Amniotic stem cell (primary cell): Measurements from ENCODE around the gene MTG2.
A peak's percentile ranks its signal among the peaks of the same experiment; 100 is the strongest.

Source experiments
- DNase-seq: peaks from one replicate; lab custom pipeline; 2025; lab: John Stamatoyannopoulos, UW

The MTG2 gene

DNA sequence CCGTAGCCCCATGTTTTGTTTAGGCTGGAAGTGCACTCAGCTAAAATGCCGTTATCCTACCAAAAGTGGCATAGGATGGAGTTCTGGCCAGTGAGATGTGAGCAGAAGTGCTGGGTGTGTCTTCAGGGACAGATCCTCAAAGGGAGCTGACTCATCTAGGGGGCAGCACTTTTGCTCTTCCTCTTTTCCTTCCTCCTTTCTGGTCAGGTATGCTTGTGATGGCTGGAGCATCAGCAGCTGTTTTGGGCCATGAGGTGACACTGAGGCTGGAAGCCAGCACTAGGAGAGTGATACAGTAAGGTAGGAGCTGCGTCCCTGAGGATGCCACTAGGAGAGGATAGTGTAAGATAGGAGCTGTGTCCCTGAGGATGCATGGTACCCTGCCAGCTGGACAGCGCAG, 50.9 kb downstream of the MTG2 start:
- DNase-seq: no peak

DNA sequence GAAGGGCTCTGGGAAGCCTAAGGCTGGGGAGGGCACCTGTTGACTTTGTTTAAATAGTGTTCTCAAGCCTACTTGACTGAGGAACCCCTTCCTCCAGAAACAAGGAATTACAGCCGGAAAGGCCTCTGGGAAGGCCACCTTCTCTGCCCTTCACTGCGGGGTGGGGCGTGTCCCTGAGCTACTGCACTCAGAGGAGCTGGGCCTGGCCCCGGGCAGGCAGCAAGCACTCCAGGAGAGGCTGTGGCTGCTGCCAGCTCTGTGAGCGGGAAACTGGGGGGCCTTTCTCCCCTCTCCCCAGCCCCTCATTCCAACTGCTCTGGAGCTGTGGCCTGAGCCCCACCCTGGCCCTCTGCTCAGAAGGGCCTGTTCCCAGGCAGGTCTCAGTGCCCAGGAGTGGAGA, 51.5 kb downstream of the MTG2 start:
- no peak for DNase-seq

DNA sequence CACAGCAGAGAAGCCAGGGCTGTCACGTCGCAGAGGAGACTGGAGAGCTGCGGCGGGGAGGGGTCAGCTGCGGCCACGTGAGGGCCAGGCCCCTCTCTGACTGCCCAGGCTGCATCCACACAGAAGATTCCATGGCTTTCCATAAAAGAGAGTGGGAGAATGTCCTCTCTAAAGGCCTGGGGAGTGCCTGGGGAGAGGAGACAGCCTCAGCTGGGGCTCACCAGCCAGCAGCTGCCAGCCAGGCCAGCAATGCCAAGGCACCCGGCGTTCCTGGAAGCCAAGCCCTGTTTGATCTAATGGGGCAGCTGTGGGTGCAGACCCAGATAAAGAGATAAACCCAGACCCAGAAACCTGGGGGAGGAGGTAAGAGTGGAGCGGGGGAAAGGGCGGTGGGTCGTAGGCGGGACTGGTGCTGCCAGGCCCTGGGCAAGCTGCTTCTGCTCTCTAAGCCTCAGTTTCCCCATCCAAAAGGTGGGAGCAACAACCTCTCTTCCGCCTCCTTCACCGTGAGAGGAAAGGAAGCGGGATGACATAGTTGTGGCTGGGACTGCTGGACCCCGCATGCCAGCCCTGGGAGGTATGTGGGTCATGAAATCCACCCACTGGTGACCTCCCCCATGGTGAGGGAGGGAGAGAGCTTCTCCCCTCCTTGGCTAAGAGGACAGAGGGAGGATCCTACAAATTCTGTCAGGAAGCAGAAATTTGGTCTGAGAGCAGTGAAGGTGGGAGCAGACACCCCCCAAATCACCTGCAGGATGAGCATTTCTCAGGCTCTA, 52.4 kb downstream of the MTG2 start:
- no peak for DNase-seq

DNA sequence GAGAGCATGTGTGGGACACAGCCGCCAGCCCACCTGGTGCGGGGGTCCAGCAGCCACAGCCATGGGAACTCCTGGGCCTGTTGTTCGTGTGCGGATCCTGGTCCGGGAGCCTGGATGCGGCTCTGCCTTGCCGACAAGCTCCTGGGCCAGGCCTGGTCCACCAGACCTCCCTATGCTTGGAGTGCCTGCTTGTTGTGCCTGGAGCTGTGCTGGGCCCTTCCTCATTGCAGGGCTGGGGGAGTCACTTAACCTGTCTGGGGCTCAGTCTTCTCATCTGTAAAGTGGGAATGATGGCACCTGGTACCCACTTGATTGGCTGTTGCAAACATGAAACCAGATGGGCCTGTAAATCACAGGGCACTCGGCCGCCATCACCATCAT, 52.9 kb downstream of the MTG2 start:
- DNase-seq: no peak

DNA sequence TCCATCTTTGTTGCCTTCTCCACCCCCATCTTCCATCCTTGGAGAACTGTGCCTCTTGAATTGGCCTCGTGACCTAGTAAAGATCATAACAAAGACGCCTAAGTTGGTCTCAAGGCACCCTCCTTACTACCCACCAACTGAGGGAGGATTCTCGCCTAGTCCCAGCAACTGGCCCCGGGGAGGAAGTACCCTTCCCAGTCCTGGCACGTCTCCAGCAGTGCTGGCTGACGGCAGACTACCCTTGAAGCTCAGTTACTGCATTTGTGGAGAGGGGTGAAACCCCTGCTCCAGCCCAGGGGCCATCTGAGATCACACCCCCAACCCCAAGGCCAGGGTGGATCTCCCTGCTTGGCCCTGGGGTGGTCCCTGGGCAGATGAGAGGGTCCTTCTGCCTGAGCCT, 53.4 kb downstream of the MTG2 start:
- no peak for DNase-seq

DNA sequence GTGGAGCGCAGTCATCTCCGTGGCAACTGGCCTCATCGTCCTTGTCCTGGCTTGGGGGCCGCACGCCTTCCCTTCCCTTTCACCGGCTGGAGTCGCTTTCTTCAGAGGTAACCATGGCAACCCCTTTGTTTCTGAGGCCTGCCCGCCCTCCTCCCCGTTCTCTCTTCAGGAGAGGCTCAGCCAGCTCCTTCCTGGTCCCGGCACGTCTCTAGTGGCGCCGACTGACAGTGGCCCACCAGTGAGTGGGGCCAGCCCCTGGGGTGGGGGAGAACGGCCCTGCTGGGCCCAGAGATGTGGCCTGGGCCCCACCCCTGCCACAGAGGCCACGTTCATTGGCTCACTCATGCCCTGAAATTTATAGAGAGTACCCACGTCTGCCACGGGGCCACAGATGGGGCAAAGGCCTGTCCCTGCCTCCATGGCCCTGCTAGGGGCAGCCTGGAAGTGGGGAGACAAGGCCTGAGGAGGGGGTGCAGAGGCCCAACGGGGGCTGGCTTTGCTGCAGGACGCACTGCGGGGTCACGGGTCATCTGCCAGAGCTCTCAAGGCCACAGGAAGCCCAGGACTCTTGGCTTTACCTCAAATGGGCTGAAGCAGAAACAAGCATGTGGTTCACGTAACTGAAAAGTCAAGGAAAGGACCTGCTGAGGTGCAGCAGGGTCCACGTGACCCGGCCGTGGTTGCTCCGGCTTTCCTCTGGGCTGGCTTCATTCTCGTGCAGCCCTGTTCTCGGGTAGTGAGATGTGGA, 54.1 kb downstream of the MTG2 start:
- DNase-seq: no peak

DNA sequence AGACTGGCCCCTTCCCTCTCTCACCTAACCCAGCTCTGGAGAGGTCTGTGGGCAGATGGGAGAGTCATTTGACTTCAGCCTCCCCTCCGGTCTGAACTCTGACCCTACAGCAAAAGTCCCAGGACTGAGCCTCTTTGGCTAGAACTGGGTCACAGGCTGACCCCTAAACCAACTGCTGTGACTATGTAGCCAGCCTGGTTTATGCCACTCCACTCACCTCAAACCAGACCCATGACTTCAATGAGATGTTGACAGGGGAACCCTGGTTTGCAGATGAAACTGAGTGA, 54.6 kb downstream of the MTG2 start:
- DNase-seq: no peak

DNA sequence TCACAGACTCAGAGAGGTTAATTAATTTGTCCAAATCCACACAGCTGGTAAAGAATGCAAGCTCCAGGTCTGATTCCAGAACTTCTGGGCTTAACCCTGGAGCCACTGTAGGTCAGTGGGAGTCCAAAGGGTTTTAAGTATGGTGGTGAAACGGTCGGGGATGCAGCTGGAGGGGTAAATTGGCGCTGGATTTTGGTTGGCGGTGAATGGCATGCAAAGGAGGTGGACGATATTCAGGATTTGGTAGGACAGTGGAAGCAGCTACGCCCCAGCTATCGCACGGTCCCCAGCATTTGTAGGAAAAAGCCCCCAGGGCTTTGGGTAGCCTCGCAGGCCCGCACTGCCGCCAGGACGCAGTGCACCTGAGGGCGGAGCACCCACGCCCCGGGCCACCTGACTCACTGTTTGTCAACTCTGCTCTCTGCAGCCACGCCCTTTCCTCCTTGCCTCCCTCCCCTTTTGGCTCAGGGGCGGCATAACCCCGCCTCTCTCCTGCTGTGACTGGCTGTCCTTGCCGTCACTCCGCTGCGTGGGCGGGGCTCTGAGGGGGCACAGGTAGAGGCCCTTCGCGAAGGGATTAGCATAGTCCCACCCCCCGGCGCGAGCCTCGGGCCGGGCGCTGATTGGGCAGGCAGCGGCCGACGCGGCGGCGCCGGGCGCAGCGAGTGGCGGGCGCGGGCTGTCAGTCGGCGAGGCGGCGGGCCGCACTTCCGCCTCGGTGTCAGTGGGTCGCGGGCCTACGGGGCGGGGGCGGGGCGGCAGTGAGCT, 55.2 kb downstream of the MTG2 start, which contains the start of gene OSBPL2:
Gene OSBPL2 (plus strand): TSS at position 721 of the 768 bp plus-strand sequence. CDS start 17,664 bp downstream, outside the sequence.
- peak; percentile 91 for DNase-seq

DNA sequence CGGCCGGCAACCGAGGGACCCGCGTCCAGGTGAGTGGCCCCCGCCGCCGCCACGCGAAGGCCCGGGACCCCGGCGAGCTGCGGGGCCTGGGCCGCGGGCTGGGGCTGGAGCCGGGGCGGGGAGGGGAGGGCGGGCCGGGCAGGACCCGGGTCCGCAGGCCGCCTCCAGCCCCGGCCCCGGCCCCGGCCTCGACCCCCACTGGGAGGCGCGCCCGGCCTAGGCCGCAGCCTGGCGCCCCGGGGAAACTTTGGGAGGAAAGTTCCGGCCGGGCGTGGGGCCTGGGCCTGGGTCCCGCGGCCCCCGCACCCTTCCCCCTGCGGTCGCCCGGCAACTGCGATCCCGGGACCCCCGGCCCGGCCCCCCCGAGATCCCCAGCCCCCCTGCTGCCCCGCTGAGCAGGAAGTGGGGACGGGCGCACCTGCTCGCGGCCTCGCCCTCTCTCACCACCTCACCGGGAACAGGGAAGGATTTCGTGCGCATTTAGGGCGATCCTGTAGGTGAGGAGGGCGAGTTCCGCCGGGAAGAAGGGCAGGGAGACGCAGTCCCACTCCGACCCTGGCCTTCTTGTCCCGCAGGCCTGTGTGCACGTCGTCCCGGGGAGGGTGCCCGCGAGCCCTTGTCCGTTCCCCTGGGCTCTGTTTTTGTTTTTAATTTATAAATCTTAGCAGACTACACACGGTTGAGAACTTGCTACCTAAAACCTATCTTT, 55.9 kb downstream of the MTG2 start:
- DNase-seq: no peak

DNA sequence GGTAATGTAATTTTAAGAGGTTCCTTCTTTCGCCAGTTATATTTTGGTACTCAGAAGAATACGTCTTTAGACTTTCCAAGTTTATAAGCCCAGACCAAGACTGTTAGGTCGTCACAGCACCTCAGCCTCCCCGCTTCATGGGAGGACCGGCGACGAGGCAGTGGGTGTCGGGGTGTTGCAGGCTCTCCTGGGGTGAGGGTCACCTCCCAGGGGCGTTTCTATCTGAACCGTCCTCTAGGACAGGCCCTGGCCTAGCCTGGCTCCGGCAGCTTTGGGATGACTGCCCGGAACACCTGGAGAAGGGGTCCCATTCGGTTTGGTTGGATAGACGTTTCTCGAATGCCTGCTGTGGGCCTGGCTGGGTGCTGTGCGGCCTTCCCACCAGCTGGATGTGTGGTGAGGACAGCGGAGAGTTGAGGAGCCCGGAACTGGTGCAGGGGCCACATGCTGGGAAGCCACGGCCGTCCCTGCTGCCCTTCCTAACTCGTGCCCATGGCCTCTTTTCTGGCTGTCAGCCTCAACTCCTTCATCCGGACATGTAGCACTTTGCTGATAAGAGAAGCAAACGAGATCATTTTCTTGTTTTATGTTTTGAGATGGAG, 56.6 kb downstream of the MTG2 start:
- no peak for DNase-seq

DNA sequence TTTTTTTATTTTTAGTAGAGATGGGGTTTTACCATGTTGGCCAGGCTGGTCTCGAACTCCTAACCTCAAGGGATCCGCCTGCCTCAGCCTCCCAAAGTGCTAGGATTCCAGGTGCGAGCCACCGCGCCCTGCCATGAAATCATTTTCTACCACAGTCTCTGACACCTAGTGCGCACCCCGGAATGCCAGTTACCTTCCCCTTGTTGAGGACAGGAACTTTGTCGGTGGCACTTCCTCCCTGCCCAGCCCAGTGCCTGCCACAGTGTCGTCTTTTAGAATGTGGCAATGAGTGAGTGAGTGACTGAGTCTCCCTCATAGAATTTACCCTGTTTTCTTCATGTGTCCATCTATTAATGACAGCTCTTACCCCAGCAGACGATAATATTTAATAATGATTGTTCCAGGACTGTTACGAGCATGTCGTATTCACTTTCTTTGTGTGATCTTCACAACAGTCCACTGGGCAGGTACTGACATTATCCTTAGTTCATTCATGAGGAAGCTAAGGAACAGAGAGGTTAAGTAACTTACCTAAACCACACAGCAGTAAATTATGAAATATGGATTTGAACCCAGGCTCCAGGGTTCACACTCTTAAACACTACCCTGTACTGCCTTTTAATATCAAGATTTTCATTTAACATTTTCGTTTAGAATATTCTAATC, 57.3 kb downstream of the MTG2 start:
- DNase-seq: no peak

DNA sequence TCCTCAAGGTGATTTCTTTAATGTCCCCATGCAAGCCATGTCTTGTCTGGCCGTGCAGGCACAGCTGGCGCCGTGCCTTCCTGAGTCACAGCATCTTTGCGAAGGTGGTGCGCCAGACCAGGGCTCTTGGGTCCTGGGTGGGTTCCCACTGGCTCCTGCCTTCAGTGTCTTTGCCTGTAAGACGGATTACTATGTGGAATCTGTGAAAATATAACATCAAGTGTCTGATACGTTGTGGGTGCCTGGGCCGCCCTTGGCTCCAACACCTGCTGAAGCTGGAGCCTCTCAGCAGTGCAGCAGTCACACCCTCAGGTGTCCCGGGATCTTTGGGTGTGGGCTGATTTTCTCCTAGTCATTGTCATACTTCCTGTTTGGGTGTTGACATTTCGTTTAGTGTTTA, 58.7 kb downstream of the MTG2 start:
- DNase-seq: no peak

DNA sequence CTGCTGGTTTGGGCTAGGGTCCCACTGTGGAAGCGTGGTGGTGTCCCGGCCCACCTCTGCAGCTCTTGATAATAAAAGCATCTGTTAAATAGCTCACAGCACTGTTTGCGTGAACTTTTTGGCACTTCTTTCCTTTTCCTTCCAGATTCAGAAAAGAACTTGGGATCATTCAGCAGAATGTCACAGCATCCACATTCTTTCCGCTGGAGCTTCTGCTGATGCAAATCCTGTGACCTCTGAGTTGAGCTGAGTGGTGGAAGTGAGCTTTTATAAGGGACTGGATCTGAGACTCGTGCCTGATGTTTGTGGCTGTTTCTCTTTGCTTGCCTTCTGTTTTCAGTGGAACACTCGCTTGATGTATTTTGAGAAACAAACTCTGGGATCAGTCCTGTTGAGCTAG, 59.3 kb downstream of the MTG2 start:
- no peak for DNase-seq

DNA sequence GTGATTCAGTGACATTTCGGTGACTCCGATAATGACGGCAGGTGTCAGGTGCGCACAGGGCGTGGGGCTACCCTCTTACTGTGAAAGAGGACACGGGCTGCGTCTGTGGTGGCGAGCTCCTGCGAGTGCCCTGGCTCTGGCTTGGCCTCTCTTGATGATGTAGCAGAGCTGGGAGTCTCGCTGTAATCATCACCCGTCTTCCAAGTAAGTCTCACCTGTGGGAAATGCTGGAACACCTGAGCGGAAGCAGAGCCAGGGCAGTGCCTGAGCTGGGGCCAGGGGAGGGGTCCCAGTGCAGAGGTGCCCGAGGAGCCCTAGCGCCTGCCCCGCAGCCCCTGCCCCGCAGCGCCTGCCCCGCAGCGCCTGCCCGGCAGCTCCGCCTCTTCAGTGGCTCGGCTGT, 60.3 kb downstream of the MTG2 start:
- DNase-seq: no peak

DNA sequence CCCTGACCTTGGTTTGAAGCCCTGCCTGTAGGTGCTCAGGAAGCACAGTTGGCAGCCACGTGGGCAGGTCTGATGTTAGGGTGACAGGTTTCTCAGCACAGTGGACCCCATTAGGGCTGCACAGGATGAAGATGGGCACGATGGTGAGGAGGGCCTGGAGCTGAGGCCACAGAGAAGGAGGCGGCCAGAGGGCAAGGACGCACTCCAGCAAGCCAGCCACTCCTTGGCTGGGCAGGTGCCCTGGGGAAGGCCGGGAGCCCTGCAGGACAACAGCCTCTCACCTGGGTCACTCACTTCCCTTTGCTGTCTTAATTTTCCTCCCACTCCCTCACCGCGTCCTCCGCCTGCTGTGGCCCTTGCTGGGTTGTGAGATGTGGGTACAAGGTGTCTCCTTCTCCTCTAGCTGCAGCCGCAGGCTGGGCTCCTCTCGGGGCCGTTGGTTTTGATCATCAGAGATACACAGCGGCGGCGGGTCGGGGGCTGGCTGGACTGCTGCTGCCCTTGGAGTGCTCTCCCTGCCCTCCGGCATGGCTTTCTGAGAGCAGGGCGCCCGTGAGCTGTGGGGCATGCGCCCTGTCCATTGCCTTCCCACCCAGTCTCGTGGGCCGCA, 61.2 kb downstream of the MTG2 start:
- DNase-seq: no peak

DNA sequence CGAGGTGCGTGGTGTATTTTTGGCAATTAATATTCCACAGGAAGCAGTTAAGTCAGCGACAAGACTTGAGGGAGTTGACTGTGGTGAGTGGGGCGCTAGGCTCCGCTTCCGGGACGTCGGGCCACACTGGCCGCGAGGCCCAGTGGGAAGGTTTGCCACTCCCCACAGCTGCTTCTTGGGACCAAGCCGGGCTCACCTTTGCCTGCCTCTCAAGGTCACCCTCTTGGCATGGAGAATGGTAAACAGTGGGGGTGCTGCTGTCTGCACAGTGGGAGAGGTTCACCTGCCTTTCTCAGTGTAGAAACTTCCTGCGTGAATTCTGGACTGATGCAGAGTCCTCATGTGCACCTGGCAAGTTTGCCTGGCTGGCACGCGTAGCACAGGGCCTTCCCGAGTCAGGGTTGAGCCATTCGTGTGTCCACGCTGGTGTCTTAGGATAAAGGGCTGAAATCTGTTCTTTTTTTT, 61.8 kb downstream of the MTG2 start:
- DNase-seq: no peak

DNA sequence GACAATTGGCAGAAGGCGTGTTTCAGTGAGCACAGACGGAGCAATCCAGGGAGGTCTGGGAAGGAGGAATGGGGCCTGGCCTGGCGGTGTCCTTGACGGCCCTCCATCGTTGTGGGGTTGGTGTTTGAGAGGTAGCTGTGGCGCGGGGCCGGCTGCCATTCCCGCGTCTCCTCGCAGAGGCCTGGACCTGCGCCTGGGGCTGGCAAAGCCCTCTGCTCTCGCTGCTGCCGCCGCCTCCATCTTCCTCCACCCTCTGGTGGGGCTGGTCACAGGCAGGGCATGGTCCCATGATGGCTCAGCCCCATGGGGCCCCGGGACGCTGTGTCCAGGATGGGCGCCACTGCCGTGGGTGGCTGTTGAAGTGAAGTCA, 63.1 kb downstream of the MTG2 start:
- DNase-seq: no peak

DNA sequence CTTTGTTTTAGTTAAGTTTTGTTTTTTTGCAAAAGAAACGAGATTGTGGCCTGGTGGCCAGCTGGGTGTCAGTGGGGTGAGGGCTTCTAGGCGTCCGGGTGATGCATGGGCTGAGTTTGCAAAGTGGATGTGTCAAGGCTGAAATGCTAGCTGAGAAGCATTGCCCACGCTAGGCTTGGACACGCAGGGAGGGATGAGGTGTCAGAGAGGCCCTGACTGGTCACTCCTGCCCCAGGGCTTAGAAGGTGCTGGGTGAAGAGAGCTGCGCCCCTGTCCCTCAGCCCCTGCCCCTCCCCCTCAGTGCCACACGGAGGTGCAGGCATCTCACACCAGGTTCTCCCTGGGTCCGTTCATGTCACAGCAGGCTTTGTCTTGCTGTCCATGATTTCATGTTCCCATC, 63.6 kb downstream of the MTG2 start:
- no peak for DNase-seq

DNA sequence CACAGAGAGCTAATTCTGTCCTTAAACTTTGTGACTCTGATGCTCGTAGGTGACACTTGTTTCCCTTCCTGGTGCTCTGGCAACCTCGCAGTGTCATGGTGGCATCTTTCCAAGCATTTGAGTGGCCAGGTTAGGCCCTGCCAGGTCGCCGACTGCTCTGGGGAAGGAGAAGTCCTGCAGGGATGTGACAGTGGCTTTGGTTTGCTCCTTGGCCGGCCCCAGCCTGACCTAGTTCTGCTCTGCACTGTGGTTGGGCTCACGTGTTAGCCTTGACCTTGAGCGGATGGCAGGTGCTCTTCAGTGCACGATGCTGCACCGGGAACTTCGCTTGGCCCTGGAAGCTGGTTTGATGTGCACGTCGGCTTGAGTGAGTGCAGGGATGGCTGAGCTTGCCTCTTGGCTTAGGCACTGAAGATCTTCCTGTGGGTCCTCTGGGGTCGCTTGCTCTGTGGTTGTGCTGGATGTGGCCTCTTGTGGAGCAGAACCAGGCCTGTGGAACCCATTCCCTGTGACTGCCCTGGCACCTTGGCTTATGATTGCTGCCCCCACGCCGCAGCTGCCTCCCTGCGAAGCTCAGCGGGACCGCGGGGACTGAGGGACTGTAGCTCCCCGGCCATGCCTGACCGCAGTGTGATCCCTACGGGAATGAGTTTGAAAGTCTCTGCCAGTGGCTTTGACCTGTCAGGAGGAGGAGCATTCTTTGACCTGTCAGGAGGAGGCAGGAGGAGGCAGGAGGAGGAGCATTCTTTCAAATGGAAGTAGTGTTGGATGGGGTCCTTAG, 64.2 kb downstream of the MTG2 start:
- no peak for DNase-seq

DNA sequence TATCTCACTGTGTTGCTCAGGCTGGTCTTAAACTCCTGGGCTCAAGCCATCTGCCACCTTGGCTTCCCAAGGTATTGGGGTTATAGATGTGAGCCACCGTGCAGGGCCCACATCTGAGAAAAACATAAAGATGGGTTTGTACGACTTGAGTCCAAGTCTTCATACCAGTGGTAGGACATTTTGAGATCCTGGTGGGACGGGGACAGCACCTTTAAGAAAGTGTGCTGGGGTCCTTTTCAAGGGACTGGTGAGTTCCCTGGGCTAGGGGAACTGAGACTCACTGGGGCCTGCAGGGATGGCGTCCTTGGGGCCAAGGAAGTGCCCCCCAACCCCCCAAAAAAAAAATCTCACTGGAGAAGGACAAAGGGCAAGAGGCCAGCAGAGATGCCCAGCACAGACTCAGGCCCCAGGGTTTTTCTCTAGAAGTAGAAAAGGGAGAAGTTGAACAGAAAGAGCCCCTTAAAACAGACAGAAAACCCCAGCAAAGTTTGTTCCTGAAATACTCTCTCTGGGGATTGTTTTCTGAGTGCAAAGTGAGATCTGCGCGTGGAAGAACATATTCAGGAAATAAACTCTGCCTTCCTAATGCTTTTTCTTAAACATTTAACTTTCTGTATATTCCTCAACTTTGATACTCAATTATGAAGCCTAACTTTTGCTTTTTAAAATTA, 66.2 kb downstream of the MTG2 start:
- no peak for DNase-seq
